Neural crest cell (in vitro differentiated cells): ENCODE data around the gene C1QTNF1. TPM values are rescaled to one million over a fixed set of nuclear protein-coding genes. Genes with fewer than 3 reads are reported as not detected.

Experiments used
- DNase-seq: peaks from one replicate; pipeline ENCODE4 v3.0.0; 2021; ENCODE audit warnings: low read depth, mixed read lengths, low spot score
- H3K27ac Mint-ChIP-seq: one replicate; pipeline ENCODE4 v1.8.0; 2021; ENCODE audit warnings: mild to moderate bottlenecking, mixed read lengths; ENCODE audit not compliant: unreplicated experiment
- H3K27me3 Mint-ChIP-seq: 2 replicates; pipeline ENCODE4 v1.8.0; 2021; ENCODE audit warnings: low read depth, mild to moderate bottlenecking, mixed read lengths
- H3K36me3 Mint-ChIP-seq: 2 replicates; pipeline ENCODE4 v1.8.0; 2021; ENCODE audit warnings: low read depth, mild to moderate bottlenecking, mixed read lengths
- H3K4me1 Mint-ChIP-seq: 2 replicates; pipeline ENCODE4 v1.8.0; 2021; ENCODE audit warnings: mixed read lengths
- H3K4me3 Mint-ChIP-seq: one replicate; pipeline ENCODE4 v1.8.0; 2021; ENCODE audit warnings: mild to moderate bottlenecking, mixed read lengths
- H3K9me3 Mint-ChIP-seq: 2 replicates; pipeline ENCODE4 v1.8.0; 2021; ENCODE audit warnings: mixed read lengths
- total RNA-seq: library from RNA; stranded (reverse); gene quantifications from 2 replicates; pipeline ENCODE4 v1.2.1, GENCODE V29; 2021
- TF ChIP-seq, protein P1 (sequence below): fragments of 200-600 bp; sonication (generic); conservative IDR thresholded peaks from 2 replicates; pipeline ENCODE4 v1.5.0; 2021; ENCODE audit warnings: antibody characterized with exemption, mild to moderate bottlenecking

Gene C1QTNF1
- total RNA-seq, 1 donor from 2014 or later, result 0.89 TPM

DNA sequence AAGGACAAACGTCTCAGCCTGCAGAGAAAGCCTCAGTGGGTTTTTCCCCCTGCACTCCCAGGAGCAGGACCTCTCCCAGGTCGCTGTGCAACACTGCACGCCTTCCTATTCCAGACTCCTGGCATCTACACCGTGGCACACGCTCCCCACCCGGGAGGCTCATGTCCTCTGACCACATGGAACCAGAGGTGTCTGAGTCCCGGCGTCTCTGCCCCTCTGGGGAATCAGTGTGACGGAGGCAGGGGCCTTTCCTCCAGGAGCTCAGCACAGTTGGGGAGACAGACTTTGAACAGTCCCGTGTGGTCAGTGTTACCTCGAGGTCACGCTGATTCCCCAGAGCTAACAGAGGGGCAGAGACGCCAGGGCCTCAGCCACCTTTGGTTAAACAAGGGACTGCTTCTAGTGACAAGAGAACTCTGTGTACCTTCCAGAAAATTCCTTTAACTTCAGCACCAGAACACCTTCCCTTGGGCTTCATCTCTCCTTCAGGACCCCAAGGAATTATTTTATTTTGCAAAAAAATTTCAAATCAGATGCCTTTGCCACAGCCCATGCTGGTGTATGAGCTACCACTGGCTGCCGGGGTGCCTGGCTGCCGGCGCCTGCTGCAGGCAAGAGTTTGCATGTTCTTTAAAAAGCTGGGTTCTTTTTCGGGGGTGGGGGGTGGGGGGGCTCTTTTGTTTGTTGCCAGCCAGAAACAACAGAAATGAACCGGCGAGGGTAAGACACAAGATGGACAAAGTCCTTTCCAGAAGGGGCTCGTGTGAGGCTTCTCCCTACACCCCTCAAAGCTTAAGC is 21.0 kb upstream of the C1QTNF1 start:
- Mint-ChIP-seq H3K36me3 (no peaks in the 10 kb centered on the region), H3K27me3 (no peaks in the 10 kb centered on the region), H3K4me3 (no peak overlapping the region), H3K4me1 (peaks cover 10% of the 10 kb centered on the region), H3K27ac (no peak overlapping the region), H3K9me3 (no peaks in the 10 kb centered on the region)
- DNase-seq, result no peak
- TF ChIP-seq, protein P1, sequence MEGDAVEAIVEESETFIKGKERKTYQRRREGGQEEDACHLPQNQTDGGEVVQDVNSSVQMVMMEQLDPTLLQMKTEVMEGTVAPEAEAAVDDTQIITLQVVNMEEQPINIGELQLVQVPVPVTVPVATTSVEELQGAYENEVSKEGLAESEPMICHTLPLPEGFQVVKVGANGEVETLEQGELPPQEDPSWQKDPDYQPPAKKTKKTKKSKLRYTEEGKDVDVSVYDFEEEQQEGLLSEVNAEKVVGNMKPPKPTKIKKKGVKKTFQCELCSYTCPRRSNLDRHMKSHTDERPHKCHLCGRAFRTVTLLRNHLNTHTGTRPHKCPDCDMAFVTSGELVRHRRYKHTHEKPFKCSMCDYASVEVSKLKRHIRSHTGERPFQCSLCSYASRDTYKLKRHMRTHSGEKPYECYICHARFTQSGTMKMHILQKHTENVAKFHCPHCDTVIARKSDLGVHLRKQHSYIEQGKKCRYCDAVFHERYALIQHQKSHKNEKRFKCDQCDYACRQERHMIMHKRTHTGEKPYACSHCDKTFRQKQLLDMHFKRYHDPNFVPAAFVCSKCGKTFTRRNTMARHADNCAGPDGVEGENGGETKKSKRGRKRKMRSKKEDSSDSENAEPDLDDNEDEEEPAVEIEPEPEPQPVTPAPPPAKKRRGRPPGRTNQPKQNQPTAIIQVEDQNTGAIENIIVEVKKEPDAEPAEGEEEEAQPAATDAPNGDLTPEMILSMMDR, result no peak

GRCh38 chr17:79003661-79004411 is 20.1 kb upstream of the C1QTNF1 start:
- H3K9me3 Mint-ChIP-seq, result no peaks in the 10 kb centered on the region
- no peaks in the 10 kb centered on the region for H3K36me3 Mint-ChIP-seq
- H3K27me3 Mint-ChIP-seq, result no peaks in the 10 kb centered on the region
- H3K4me3 Mint-ChIP-seq, result no peak overlapping the region
- no peak overlapping the region for H3K27ac Mint-ChIP-seq
- peaks cover 18% of the 10 kb centered on the region for H3K4me1 Mint-ChIP-seq
- TF ChIP-seq, protein P1, result no peak
- DNase-seq, result no peak

DNA sequence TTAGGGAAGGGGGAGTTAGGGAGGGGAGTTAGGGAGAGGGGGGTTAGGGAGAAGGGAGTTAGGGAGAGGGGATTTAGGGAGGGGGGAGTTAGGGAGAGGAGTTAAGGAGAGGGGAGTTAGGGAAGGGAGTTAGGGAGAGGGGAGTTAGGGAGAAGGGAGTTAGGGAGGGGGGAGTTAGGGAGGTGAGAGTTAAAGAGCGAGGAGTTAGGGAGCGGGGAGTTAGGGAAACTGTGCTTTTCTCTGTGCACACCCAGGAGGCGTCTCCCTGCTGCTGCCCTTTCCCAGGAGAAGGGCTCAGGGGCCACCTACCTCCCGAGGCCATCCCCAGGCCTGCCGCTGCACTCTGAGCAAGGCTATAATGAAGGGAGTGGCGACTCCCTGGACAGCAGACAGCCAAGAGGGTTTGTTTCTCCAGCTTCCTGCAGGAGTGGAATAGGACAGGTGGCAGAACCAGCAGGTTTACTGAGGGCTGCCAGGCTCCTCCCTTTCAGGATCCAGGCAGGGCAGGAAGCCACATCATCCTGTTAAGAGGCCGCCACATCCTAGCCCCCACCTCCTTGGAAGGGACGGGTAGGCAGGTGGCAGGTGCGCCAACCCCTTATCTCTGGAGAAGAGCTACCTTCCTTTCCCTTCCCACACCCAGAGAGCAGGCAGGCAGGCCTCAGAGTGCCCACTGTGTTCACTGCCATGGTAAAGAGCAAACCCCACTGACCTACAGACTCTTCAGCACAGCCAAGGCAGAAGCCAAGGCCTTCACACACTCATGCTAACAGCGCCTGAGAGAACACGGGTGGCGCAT is 18.7 kb upstream of the C1QTNF1 start:
- TF ChIP-seq, protein P1, result no peak
- DNase-seq, result no peak
- Mint-ChIP-seq H3K27me3 (no peaks in the 10 kb centered on the region), H3K27ac (no peak overlapping the region), H3K36me3 (no peaks in the 10 kb centered on the region), H3K4me1 (peaks cover 27% of the 10 kb centered on the region), H3K9me3 (no peaks in the 10 kb centered on the region), H3K4me3 (peak overlapping the region; percentile 44)

DNA sequence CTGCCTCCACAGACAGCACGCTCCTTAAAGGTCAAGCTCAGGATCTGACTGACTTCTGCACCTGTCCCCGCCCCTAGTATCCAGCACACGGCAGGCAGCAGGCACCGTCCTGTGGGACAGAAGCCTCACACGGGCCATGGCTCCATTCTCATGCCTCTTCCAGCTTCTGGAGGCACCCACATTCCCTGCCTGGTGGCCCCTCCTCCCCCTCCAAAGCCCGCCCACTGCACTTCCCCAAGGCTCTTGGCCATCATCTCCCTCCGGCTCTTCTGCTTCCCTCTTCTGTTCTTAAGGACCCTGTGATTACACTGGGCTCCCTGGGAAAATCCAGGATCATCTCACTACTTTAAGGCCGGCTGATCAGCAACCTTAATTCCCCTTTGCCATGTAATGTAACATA is 17.9 kb upstream of the C1QTNF1 start:
- DNase-seq, result no peak
- H3K4me3 Mint-ChIP-seq, result peak overlapping the region; percentile 22
- H3K36me3 Mint-ChIP-seq, result no peaks in the 10 kb centered on the region
- TF ChIP-seq, protein P1, result no peak
- H3K9me3 Mint-ChIP-seq, result no peaks in the 10 kb centered on the region
- no peaks in the 10 kb centered on the region for H3K27me3 Mint-ChIP-seq
- H3K4me1 Mint-ChIP-seq, result peaks cover 32% of the 10 kb centered on the region
- H3K27ac Mint-ChIP-seq, result no peak overlapping the region

- Mint-ChIP-seq H3K27ac (no peak overlapping the region), H3K36me3 (no peaks in the 10 kb centered on the region), H3K9me3 (peaks cover 3% of the 10 kb centered on the region), H3K27me3 (no peaks in the 10 kb centered on the region), H3K4me3 (peak overlapping the region; percentile 93), H3K4me1 (peaks cover 32% of the 10 kb centered on the region)
- TF ChIP-seq, protein P1, result no peak
- DNase-seq, result no peak
These were observed 17.0 kb upstream of the C1QTNF1 start for GRCh38 chr17:79006794-79007503.
